ENCODE data around the gene SULT1A2. TPM values are rescaled to one million over a fixed set of nuclear protein-coding genes. Genes with fewer than 3 reads are reported as not detected.
"Not testable (repeated sequence)": the region's sequence is repeated elsewhere in the genome, so short reads cannot be mapped to it uniquely, and the experiment has no call there.

Gene SULT1A2
- polyA plus RNA-seq, 2 donors = 0.05 to 0.43 TPM

DNA sequence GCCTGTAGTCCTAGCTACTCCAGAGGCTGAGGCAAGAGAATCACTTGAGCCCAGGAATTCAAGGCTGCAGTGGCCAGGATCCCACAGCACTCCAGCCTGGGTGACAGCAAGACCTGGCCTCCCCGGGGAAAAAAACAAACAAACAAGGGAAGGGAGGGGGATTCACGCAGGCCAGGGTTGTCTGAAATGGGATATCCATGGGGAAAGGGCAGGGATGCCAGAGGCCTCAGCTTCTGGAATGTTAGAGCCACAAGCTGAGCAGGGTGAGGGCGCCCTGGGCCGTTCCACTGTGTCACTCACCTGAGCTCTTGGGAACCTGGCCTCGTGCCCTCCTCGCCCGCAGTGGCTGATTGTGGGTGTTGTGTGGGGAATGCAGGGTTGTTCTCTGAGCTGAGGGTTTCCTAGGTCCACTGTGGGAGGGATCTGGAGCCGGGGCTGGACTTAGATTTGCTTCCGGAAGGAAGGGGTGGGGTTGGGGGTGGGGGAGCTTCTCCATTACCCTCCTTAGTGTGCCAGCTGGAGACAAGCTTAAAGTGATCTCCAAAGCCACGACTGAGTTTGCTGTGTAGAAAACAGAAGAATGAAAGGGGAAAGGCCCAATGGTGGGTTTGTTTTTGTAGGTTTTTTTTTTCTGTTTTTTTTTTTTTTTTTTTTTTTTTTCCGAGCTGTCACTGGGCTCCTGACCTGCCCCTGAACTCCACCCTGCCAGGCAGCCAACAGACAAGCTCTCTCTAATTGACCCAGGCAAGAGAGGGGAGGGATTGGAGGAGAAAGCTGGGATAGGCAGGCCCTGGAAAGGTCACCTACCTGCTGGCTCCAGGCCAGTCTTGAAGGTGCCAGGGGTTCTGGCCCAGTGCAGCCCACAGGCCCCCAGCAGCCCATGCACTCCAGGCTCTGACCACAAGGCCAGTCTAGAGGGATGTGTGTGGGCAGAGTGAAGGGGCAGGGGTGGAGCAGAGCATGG, 13.1 kb upstream of the SULT1A2 start, which contains the start of gene SULT1A1:
TSS of gene SULT1A1 (minus strand) at position 414 of the 964 bp plus-strand sequence. CDS start 1,189 bp downstream, outside the sequence.
- Histone ChIP-seq H3K27ac (ENCODE audit: low read depth in 2 of 2, low read length in 1 of 2) (no peak within 1 kb of the TSS), H3K36me3 (ENCODE audit: control insufficient read depth in 2 of 2, insufficient read depth in 2 of 2, low read length in 1 of 2) (no peaks in the 10 kb centered on the region), H3K4me3 (ENCODE audit: low read depth in 1 of 2, low read length in 2 of 2) (no peak within 1 kb of the TSS), H3K9me3 (ENCODE audit: control insufficient read depth in 2 of 2, insufficient read depth in 1 of 2, low read depth in 1 of 2, low read length in 1 of 2) (no peaks in the 10 kb centered on the region), H3K4me1 (ENCODE audit: control insufficient read depth in 2 of 2, insufficient read depth in 2 of 2, low read length in 1 of 2) (no peaks in the 10 kb centered on the region), H3K27me3 (ENCODE audit: control insufficient read depth in 1 of 2, insufficient read depth in 2 of 2, low read length in 2 of 2) (no peaks in the 10 kb centered on the region)
- WGBS, 2 donors = 45 to 51% methylated on average over 11 of the region's 11 CpGs

DNA sequence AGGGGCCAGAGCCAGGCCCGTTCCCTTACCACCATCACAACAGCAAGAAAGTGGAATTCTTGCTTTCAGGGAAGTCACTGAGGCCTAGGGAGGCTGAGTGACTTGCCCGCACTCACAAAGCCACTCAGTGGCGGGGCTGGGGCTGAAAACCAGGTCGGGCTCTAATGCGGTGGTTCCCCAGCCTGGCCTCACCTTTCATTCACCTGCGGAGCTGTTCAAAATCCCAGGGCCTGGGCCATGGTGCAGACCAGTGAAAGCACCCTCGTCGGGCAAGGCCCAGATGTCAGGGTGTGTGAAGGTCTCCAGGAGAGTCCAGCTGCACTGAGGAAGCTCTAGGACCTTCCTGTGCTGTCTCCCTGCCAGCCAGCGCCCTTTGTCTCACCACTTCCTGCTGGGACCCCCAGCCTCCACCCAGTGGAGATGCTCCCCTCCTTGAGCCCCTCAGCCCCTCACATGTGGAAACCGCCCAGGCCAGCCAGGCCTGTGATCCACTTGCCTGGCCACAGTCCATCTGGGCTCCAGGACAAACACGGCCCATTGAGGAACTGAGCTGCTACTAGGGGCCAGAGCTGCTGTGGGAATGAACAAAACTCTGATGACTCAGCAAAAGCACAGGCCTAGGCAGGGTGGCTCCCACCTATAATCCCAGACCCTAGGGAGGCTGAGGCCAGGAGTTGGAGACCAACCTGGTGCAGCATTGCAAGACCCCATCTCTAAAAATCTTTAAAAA, 12.2 kb upstream of the SULT1A2 start:
- H3K36me3 ChIP-seq (ENCODE audit: control insufficient read depth in 2 of 2, insufficient read depth in 2 of 2, low read length in 1 of 2); H3K4me1 ChIP-seq (ENCODE audit: control insufficient read depth in 2 of 2, insufficient read depth in 2 of 2, low read length in 1 of 2); H3K4me3 ChIP-seq (ENCODE audit: low read depth in 1 of 2, low read length in 2 of 2); H3K27ac ChIP-seq (ENCODE audit: low read depth in 2 of 2, low read length in 1 of 2); H3K27me3 ChIP-seq (ENCODE audit: control insufficient read depth in 1 of 2, insufficient read depth in 2 of 2, low read length in 2 of 2); H3K9me3 ChIP-seq (ENCODE audit: control insufficient read depth in 2 of 2, insufficient read depth in 1 of 2, low read depth in 1 of 2, low read length in 1 of 2): not testable (repeated sequence)
- WGBS, 2 donors = 72 to 82% methylated on average over 10 of the region's 11 CpGs

DNA sequence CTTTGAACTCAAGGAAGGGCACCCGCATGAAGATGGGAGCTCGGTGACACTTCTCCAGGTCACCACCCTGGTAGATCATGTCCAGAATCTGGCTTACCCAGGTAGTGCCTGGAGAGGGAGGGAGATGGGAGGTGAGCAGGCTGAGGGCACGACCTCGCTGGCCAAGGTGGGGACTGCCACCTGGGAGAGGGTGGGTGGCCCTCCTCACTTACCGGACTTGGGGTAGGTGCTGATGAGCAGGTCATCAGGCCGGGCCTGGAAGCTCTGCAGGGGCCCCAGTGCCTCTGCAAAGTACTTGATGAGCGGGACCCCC, 11.6 kb upstream of the SULT1A2 start:
- 95% methylated on average over 5 to 6 of the region's 7 CpGs for WGBS, 2 donors
- H3K4me3 ChIP-seq (ENCODE audit: low read depth in 1 of 2, low read length in 2 of 2); H3K9me3 ChIP-seq (ENCODE audit: control insufficient read depth in 2 of 2, insufficient read depth in 1 of 2, low read depth in 1 of 2, low read length in 1 of 2); H3K27me3 ChIP-seq (ENCODE audit: control insufficient read depth in 1 of 2, insufficient read depth in 2 of 2, low read length in 2 of 2); H3K36me3 ChIP-seq (ENCODE audit: control insufficient read depth in 2 of 2, insufficient read depth in 2 of 2, low read length in 1 of 2); H3K4me1 ChIP-seq (ENCODE audit: control insufficient read depth in 2 of 2, insufficient read depth in 2 of 2, low read length in 1 of 2); H3K27ac ChIP-seq (ENCODE audit: low read depth in 2 of 2, low read length in 1 of 2): not testable (repeated sequence)

DNA sequence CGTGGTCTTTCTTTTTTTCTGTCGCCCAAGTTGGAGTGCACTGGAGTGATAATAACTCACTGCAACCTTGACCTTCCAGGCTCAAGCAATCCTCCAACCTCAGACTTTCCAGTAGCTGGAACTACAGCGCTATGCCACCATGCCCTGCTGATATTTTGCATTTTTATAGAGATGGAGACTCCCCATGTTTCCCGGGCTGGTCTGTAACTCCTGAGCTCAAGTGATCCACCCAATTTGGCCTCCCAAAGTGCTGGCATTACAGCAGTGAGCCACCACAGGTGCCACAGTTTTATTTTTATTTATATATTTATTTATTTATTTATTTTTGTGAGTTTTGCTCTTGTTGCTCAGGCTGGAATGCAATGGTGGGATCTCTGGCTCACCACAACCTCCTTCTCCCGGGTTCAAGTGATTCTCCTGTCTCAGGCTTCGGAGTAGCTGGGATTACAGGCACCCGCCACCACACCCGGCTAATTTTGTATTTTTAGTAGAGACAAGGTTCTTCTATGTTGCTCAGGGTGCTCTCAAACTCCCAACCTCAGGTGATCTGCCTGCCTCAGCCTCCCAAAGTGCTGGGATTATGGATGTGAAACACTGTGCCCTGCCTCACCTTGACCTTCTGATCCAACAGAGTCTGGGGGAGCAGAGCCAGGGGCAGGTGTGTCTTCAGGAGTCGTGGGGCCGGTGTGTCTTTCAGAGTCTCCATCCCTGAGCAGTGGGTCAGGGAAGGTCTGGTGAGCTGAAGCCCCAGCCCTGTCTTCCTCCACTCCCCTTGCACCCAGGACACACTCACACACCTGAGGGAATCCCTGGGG, 11.0 kb upstream of the SULT1A2 start:
- H3K27me3 ChIP-seq (ENCODE audit: control insufficient read depth in 1 of 2, insufficient read depth in 2 of 2, low read length in 2 of 2); H3K27ac ChIP-seq (ENCODE audit: low read depth in 2 of 2, low read length in 1 of 2); H3K4me1 ChIP-seq (ENCODE audit: control insufficient read depth in 2 of 2, insufficient read depth in 2 of 2, low read length in 1 of 2); H3K9me3 ChIP-seq (ENCODE audit: control insufficient read depth in 2 of 2, insufficient read depth in 1 of 2, low read depth in 1 of 2, low read length in 1 of 2); H3K36me3 ChIP-seq (ENCODE audit: control insufficient read depth in 2 of 2, insufficient read depth in 2 of 2, low read length in 1 of 2); H3K4me3 ChIP-seq (ENCODE audit: low read depth in 1 of 2, low read length in 2 of 2): not testable (repeated sequence)
- WGBS, 2 donors = 95 to 97% methylated on average over 10 of the region's 10 CpGs

DNA sequence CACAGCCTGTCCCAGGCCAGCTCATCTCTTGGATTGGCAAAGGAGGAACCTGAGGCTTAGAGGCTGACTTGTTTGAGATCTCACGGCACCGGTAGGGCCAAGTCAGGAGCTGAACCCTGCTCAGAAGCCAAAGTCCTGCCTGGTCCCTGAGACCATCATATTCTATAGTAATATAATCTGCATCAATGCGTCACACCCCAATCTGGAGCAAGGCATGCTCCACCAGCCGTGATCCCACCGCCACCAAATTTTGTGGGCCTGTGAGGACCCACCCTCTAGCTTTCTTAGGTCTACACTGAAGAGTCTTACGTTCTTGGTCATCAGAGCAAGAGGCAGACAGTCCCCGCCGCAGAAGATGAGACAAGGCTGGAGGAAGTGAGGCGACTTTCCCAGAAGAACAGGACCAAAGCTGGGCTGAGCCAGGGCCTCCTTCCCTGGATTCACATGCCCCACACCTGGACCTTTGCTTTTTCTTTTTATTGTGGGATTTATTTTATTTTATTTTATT, 10.3 kb upstream of the SULT1A2 start:
- Histone ChIP-seq H3K9me3 (ENCODE audit: control insufficient read depth in 2 of 2, insufficient read depth in 1 of 2, low read depth in 1 of 2, low read length in 1 of 2) (no peaks in the 10 kb centered on the region), H3K27me3 (ENCODE audit: control insufficient read depth in 1 of 2, insufficient read depth in 2 of 2, low read length in 2 of 2) (no peaks in the 10 kb centered on the region), H3K27ac (ENCODE audit: low read depth in 2 of 2, low read length in 1 of 2) (no peak overlapping the region), H3K36me3 (ENCODE audit: control insufficient read depth in 2 of 2, insufficient read depth in 2 of 2, low read length in 1 of 2) (no peaks in the 10 kb centered on the region), H3K4me3 (ENCODE audit: low read depth in 1 of 2, low read length in 2 of 2) (no peak overlapping the region), H3K4me1 (ENCODE audit: control insufficient read depth in 2 of 2, insufficient read depth in 2 of 2, low read length in 1 of 2) (no peaks in the 10 kb centered on the region)
- 95% methylated on average over 9 of the region's 9 CpGs for WGBS, 2 donors

DNA sequence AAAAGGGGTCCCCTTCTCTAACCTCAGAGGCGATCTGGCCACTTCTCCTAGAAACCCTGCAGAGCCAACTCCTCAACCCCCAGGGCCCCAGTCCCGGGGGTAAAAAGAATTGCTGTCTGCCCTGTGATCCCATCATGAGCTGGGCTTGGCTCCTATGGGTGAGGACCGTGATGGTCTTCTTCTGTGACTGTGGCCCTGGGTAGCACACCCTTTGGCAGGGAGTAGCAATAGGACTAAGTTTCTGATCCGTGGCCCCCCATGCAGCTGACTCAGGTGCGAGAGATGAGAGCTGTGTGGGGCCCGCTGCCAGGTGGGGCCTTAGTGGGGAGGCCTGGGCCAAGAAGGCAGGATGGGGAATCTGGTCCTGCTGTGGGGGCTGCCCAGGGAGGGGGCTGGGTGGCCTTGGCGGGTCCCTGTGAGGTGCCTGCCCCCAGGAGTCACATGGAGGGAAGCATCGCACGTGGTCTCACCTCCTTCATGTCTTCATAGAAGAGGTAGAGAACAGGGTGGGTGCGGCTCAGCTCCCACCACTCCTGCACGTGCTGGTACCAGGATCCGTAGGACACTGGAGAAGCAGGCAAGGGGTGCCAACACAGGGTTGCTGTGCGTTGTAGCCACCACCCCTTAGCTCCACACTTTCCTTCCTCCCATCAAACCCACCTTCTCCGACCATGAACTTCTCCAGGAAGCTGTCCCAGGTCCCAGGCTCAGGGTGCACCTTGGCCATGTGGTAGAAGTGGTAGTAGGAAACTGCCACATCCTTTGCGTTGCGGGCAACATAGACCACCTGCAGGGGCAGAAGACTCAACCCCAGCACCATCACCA, 9.7 kb upstream of the SULT1A2 start:
- no peaks in the 10 kb centered on the region for H3K4me1 ChIP-seq (ENCODE audit: control insufficient read depth in 2 of 2, insufficient read depth in 2 of 2, low read length in 1 of 2)
- H3K4me3 ChIP-seq (ENCODE audit: low read depth in 1 of 2, low read length in 2 of 2) = no peak overlapping the region
- 86 to 93% methylated on average over 16 of the region's 16 CpGs for WGBS, 2 donors
- no peaks in the 10 kb centered on the region for H3K36me3 ChIP-seq (ENCODE audit: control insufficient read depth in 2 of 2, insufficient read depth in 2 of 2, low read length in 1 of 2)
- H3K9me3 ChIP-seq (ENCODE audit: control insufficient read depth in 2 of 2, insufficient read depth in 1 of 2, low read depth in 1 of 2, low read length in 1 of 2) = no peaks in the 10 kb centered on the region
- no peak overlapping the region for H3K27ac ChIP-seq (ENCODE audit: low read depth in 2 of 2, low read length in 1 of 2)
- no peaks in the 10 kb centered on the region for H3K27me3 ChIP-seq (ENCODE audit: control insufficient read depth in 1 of 2, insufficient read depth in 2 of 2, low read length in 2 of 2)

DNA sequence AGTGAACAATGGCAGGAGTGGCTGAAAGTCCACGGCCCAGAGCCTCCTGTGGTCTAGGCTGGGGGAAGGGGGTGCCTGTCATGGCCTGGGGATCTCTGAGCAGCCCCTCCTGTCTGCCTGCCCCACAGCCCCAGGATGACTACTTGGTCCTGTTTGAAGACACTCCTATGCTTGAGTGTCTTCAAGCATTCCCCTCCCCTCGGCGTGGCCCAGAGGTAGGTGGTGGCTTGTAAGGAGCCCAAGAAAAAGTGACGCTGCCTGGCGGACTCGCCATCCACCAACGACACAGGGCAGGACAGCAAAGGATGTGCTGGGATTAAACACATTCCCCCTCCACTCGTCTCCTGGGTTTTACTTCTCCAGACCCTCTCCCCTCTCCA, 7.3 kb upstream of the SULT1A2 start:
- H3K27ac ChIP-seq (ENCODE audit: low read depth in 2 of 2, low read length in 1 of 2) = no peak overlapping the region
- H3K9me3 ChIP-seq (ENCODE audit: control insufficient read depth in 2 of 2, insufficient read depth in 1 of 2, low read depth in 1 of 2, low read length in 1 of 2) = no peaks in the 10 kb centered on the region
- WGBS, 2 donors = 71 to 75% methylated on average over 8 of the region's 8 CpGs
- no peaks in the 10 kb centered on the region for H3K27me3 ChIP-seq (ENCODE audit: control insufficient read depth in 1 of 2, insufficient read depth in 2 of 2, low read length in 2 of 2)
- no peak overlapping the region for H3K4me3 ChIP-seq (ENCODE audit: low read depth in 1 of 2, low read length in 2 of 2)
- H3K36me3 ChIP-seq (ENCODE audit: control insufficient read depth in 2 of 2, insufficient read depth in 2 of 2, low read length in 1 of 2) = no peaks in the 10 kb centered on the region
- H3K4me1 ChIP-seq (ENCODE audit: control insufficient read depth in 2 of 2, insufficient read depth in 2 of 2, low read length in 1 of 2) = no peaks in the 10 kb centered on the region

DNA sequence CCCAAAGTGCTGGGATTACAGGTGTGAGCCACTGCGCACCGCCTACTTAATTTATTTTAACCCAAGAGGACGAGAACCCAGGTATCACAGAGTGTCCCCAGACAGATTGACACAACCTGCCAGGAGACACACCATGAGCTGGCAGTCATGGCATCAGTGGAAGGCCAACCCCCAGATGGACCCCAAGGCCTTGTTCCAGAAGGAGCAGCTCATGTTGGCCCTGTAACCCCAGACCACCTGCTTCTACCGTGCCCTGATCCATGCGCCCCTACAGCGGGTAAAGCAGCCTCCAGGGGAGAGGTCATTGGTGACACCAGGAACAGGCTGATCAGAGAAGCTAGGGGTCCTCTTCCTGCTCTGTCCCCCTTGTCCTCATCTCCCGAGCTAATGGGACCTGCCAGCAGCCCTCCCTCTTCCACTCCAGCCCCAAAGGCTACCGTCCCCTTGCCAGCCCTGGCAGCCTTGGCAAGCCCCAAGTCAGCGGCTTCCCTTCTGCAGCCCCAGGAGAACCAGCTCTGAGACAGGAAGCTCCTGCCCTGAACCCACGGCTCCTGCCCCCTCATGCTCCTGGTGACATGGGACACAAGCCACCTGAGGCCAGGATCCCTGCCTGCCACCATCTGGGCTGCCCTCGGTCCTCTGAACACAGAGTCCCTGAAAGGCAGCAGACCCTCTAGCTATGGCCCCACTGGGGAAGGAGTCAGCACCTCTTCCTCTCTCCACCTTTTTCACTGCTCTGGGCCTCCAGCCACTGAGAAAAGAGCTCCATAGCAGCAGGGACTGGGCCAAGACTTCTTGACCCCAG, 6.7 kb upstream of the SULT1A2 start:
- H3K9me3 ChIP-seq (ENCODE audit: control insufficient read depth in 2 of 2, insufficient read depth in 1 of 2, low read depth in 1 of 2, low read length in 1 of 2) = no peaks in the 10 kb centered on the region
- H3K27me3 ChIP-seq (ENCODE audit: control insufficient read depth in 1 of 2, insufficient read depth in 2 of 2, low read length in 2 of 2) = no peaks in the 10 kb centered on the region
- no peak overlapping the region for H3K4me3 ChIP-seq (ENCODE audit: low read depth in 1 of 2, low read length in 2 of 2)
- no peaks in the 10 kb centered on the region for H3K36me3 ChIP-seq (ENCODE audit: control insufficient read depth in 2 of 2, insufficient read depth in 2 of 2, low read length in 1 of 2)
- no peak overlapping the region for H3K27ac ChIP-seq (ENCODE audit: low read depth in 2 of 2, low read length in 1 of 2)
- WGBS, 2 donors = 74 to 79% methylated on average over 11 of the region's 11 CpGs
- H3K4me1 ChIP-seq (ENCODE audit: control insufficient read depth in 2 of 2, insufficient read depth in 2 of 2, low read length in 1 of 2) = no peaks in the 10 kb centered on the region
